ENCODE results near the gene TRAPPC12.

The TRAPPC12 gene

GRCh38 chr2:3408781-3409180 is 29.3 kb downstream of the TRAPPC12 start:
- DNase-seq (ENCODE audit: low read depth, low spot score): no peak

GRCh38 chr2:3409627-3410170 is 30.2 kb downstream of the TRAPPC12 start:
- DNase-seq (ENCODE audit: low read depth, low spot score): no peak

GRCh38 chr2:3411103-3411502 is 31.6 kb downstream of the TRAPPC12 start:
- no peak for DNase-seq (ENCODE audit: low read depth, low spot score)

GRCh38 chr2:3413697-3414096 is 34.2 kb downstream of the TRAPPC12 start:
- DNase-seq (ENCODE audit: low read depth, low spot score): no peak

GRCh38 chr2:3414133-3414860 is 34.8 kb downstream of the TRAPPC12 start:
- DNase-seq (ENCODE audit: low read depth, low spot score): no peak

- DNase-seq (ENCODE audit: low read depth, low spot score): no peak
Observed at GRCh38 chr2:3418766-3419404, 39.4 kb downstream of the TRAPPC12 start.

- no peak for DNase-seq (ENCODE audit: low read depth, low spot score)
Observed at GRCh38 chr2:3420076-3420768, 40.7 kb downstream of the TRAPPC12 start.

- DNase-seq (ENCODE audit: low read depth, low spot score): no peak
Observed at GRCh38 chr2:3420769-3421397, 41.4 kb downstream of the TRAPPC12 start.

- no peak for DNase-seq (ENCODE audit: low read depth, low spot score)
Observed at GRCh38 chr2:3421580-3421979, 42.1 kb downstream of the TRAPPC12 start.

- no peak for DNase-seq (ENCODE audit: low read depth, low spot score)
Observed at GRCh38 chr2:3422161-3422779, 42.8 kb downstream of the TRAPPC12 start.

- no peak for DNase-seq (ENCODE audit: low read depth, low spot score)
Observed at GRCh38 chr2:3423492-3424170, 44.1 kb downstream of the TRAPPC12 start.

GRCh38 chr2:3424171-3424795 is 44.8 kb downstream of the TRAPPC12 start:
- no peak for DNase-seq (ENCODE audit: low read depth, low spot score)

GRCh38 chr2:3426615-3427014 is 47.1 kb downstream of the TRAPPC12 start:
- no peak for DNase-seq (ENCODE audit: low read depth, low spot score)

- no peak for DNase-seq (ENCODE audit: low read depth, low spot score)
Observed at GRCh38 chr2:3427272-3427671, 47.8 kb downstream of the TRAPPC12 start.

GRCh38 chr2:3428577-3428976 is 49.1 kb downstream of the TRAPPC12 start:
- no peak for DNase-seq (ENCODE audit: low read depth, low spot score)

- DNase-seq (ENCODE audit: low read depth, low spot score): no peak
Observed at GRCh38 chr2:3429066-3429610, 49.6 kb downstream of the TRAPPC12 start.

- no peak for DNase-seq (ENCODE audit: low read depth, low spot score)
Observed at GRCh38 chr2:3430172-3430571, 50.7 kb downstream of the TRAPPC12 start.

GRCh38 chr2:3430740-3431490 is 51.4 kb downstream of the TRAPPC12 start:
- no peak for DNase-seq (ENCODE audit: low read depth, low spot score)

GRCh38 chr2:3432067-3432466 is 52.6 kb downstream of the TRAPPC12 start:
- DNase-seq (ENCODE audit: low read depth, low spot score): no peak

All from iPS DF 19.7 (cell line).